Breast epithelium (tissue), 4 donors: ENCODE results near the gene CDO1. TPM values are rescaled to one million over a fixed set of nuclear protein-coding genes. Genes with fewer than 3 reads are reported as not detected.
A peak's percentile ranks its signal among the peaks of the same experiment; 100 is the strongest.

Experiments used
- DNase-seq, 2 donors: peaks; one replicate each; pipeline ENCODE4 v3.0.0-alpha.2; 2019; ENCODE audit warnings: low spot score in 2 of 2
- H3K27ac ChIP-seq, 2 donors: fragments of 200-600 bp; sonication (generic) in 1 of 2; one replicate each; pipeline ENCODE4 v1.5.1; 2016 to 2019; ENCODE audit warnings: mild to moderate bottlenecking in 1 of 2
- H3K27me3 ChIP-seq, 2 donors: fragments of 200-600 bp; sonication (generic) in 1 of 2; one replicate each; pipeline versions ENCODE4 v1.5.1 to v1.6.0; 2017 to 2019; ENCODE audit warnings: control low read depth in 1 of 2, mild to moderate bottlenecking in 1 of 2
- H3K36me3 ChIP-seq: fragments of 200-600 bp; one replicate; pipeline ENCODE4 v1.5.1; 2019
- H3K4me1 ChIP-seq, 2 donors: fragments of 200-600 bp; sonication (generic); one replicate each; pipeline ENCODE4 v1.5.1; 2016 to 2019; ENCODE audit warnings: control low read depth in 1 of 2
- H3K4me3 ChIP-seq, 3 donors: fragments of 200-600 bp; sonication (generic); 1 replicate in 2 of 3; 2 replicates in 1 of 3; pipeline ENCODE4 v1.5.1; 2016 to 2019; ENCODE audit warnings: mild to moderate bottlenecking in 3 of 3, moderate library complexity in 2 of 3
- H3K9me3 ChIP-seq, 2 donors: fragments of 200-600 bp; sonication (generic) in 1 of 2; one replicate each; pipeline ENCODE4 v1.5.1; 2016 to 2019; ENCODE audit warnings: control low read depth in 1 of 2
- POLR2A ChIP-seq: fragments of 450-650 bp; IDR thresholded peaks from one replicate; pipeline ENCODE4 v1.6.1; 2016; ENCODE audit warnings: antibody characterized with exemption, mild to moderate bottlenecking, moderate library complexity
- POLR2AphosphoS5 ChIP-seq, 3 donors: sonication (generic); formaldehyde crosslinking; IDR thresholded peaks; one replicate each; pipeline ENCODE4 v1.6.1; 2017; ENCODE audit warnings: antibody characterized with exemption in 3 of 3
- intact Hi-C: fragments of 100-400 bp; cut with DNase I; formaldehyde crosslinking; loops from one replicate; pipeline ENCODE4 v1.15.1; 2023; ENCODE audit warnings: low total_unique reads
- total RNA-seq, 3 donors: library from RNA; depleted of rRNA; stranded (reverse); fragments of >200 nt; gene quantifications; one replicate each; pipeline ENCODE4 v1.1.0, GENCODE V29; 2016
- TF ChIP-seq, protein P1 (sequence below), 3 donors: fragments of 450-650 bp; IDR thresholded peaks; one replicate each; pipeline ENCODE4 v1.5.1; 2016 to 2017; ENCODE audit warnings: antibody characterized with exemption in 3 of 3, mild to moderate bottlenecking in 3 of 3, moderate library complexity in 3 of 3

Gene CDO1
- total RNA-seq, 3 donors from 2014 or later: 47.7 to 342 (median 54.7) TPM

DNA sequence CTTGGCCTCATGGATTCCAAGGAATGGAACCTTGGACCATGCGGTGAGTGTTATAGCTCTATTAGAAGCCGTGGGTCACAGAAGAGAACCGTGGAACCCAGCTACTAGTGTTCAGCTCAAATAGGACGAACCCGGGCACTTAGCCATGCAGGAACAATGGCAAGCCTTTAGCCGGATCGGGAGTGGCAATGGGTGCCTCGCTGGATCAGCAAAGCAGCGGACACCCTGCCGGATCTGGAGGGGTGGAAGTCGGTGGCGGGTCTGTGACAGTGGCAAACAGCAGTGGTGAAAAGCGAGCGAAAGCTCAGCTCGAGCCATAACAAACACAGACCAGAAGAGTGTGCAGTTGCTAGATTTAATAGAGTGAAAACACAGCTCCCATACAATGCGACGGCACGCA is 2.4 kb upstream of the CDO1 start:
- peaks cover 4 to 28% of the 10 kb centered on the region in 2 donors for H3K27me3 ChIP-seq
- no peaks in the 10 kb centered on the region for H3K36me3 ChIP-seq
- no peak for DNase-seq
- no peak overlapping the region for H3K27ac ChIP-seq
- H3K4me1 ChIP-seq: no peaks in the 10 kb centered on the region
- no peak overlapping the region for H3K4me3 ChIP-seq
- no peaks in the 10 kb centered on the region for H3K9me3 ChIP-seq
- intact Hi-C loops: no loop called here
- TF ChIP-seq POLR2A: no peak
- TF ChIP-seq, protein P1, sequence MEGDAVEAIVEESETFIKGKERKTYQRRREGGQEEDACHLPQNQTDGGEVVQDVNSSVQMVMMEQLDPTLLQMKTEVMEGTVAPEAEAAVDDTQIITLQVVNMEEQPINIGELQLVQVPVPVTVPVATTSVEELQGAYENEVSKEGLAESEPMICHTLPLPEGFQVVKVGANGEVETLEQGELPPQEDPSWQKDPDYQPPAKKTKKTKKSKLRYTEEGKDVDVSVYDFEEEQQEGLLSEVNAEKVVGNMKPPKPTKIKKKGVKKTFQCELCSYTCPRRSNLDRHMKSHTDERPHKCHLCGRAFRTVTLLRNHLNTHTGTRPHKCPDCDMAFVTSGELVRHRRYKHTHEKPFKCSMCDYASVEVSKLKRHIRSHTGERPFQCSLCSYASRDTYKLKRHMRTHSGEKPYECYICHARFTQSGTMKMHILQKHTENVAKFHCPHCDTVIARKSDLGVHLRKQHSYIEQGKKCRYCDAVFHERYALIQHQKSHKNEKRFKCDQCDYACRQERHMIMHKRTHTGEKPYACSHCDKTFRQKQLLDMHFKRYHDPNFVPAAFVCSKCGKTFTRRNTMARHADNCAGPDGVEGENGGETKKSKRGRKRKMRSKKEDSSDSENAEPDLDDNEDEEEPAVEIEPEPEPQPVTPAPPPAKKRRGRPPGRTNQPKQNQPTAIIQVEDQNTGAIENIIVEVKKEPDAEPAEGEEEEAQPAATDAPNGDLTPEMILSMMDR (IDR thresholded peaks at IDR 0.05): no peak
- TF ChIP-seq POLR2AphosphoS5 (IDR thresholded peaks at IDR 0.05): no peak

DNA sequence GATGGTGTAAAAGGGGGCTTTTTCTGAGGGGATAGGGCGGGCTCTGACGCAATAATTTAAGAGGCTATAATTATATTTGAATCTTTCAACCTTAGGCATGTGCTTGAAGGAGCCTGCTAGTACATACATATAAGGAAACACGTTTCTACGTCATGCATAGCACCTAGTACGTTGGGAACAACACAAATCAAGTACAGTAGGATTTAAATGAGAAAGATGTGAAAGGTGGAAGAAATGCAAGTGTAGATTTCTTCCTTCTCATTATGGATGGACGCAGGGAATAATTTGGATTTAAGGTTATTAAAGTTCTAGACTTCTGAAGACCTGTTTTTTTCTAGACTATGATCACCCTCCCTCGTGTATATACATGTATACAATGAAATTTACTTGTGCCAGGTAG is 927 bp upstream of the CDO1 start:
- no peaks in the 10 kb centered on the region for H3K9me3 ChIP-seq
- intact Hi-C loops: no loop called here
- H3K36me3 ChIP-seq: no peaks in the 10 kb centered on the region
- peaks cover 4 to 28% of the 10 kb centered on the region in 2 donors for H3K27me3 ChIP-seq
- no peak overlapping the region for H3K4me3 ChIP-seq
- no peak for DNase-seq
- no peak for TF ChIP-seq POLR2AphosphoS5 (IDR thresholded peaks at IDR 0.05)
- no peak for TF ChIP-seq POLR2A
- TF ChIP-seq, protein P1 (IDR thresholded peaks at IDR 0.05): no peak
- no peak overlapping the region for H3K27ac ChIP-seq
- H3K4me1 ChIP-seq: no peaks in the 10 kb centered on the region

DNA sequence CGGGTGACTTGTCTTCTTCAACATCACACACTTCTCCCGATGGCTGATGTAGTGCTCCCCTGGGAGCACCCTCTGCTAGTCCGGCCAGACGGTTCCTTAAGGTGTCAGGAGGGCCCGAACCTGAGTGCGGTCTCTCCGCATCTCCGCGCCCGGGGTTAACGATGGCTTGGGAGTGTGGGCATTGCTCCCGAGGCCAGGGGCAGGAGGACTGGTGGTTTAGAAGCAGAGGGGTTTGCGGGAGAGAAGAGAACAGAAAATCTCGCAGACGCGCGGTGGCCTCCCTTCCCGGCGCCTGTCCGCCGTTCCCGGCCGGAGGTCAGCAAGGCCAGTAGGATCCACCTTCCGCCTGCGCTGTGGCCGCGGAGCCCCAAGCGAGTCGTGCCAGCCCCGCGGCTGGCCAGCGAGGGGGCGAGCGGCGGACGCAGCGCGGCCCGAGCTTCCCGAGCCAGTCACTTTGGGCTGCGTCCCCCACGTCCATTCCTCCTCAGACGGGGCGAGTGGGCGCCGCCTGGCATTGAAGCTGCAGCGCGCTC is 700 bp downstream of the CDO1 start:
- peak overlapping the region; percentile 79 to 92 for H3K27ac ChIP-seq
- H3K27me3 ChIP-seq: peaks cover 4 to 31% of the 10 kb centered on the region in 2 donors
- no peaks in the 10 kb centered on the region for H3K36me3 ChIP-seq
- TF ChIP-seq, protein P1 (IDR thresholded peaks at IDR 0.05): no peak
- TF ChIP-seq POLR2AphosphoS5 (IDR thresholded peaks at IDR 0.05) (no peak), POLR2A (no peak)
- H3K9me3 ChIP-seq: no peaks in the 10 kb centered on the region
- peak overlapping the region; percentile 50 to 82 (median 66) for H3K4me3 ChIP-seq
- H3K4me1 ChIP-seq: no peaks in the 10 kb centered on the region
- DNase-seq: no peak
- intact Hi-C loops: no loop called here

DNA sequence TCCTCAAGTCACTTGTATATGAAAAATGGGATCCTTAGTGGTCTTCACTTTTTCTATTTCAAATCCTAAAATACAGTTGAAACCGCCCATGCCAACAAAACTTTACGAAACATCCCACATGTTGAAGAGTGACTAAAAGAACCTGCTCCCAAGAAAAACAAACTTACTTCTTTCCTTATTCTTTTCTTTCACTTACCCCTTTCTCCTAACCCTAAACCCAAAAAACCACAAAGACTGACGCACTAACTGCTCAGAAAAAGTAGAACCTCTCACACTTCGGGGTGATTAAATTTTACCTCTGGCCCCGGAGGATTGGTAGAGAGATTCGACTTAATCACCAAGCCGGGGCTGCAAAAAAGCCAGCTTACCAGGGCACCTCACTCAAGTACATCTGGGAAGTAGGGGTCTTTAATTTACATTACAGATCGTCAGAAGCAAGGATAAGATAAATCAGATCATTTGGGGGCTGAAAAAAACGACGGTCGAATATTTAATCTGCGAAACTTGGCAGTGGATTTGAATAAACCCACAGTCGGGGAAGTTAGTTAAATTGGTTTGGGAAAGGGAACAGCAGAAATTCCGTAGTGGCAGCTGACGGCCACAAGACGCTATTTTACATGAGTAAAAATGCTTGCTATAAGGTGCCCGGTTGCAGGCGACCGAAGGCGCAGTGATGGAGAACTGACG is 1.3 kb downstream of the CDO1 start:
- H3K36me3 ChIP-seq: no peaks in the 10 kb centered on the region
- H3K4me1 ChIP-seq: no peaks in the 10 kb centered on the region
- peak overlapping the region; percentile 50 to 82 (median 66) for H3K4me3 ChIP-seq
- no peak overlapping the region for H3K27ac ChIP-seq
- TF ChIP-seq POLR2AphosphoS5 (IDR thresholded peaks at IDR 0.05): no peak
- TF ChIP-seq, protein P1 (IDR thresholded peaks at IDR 0.05): no peak
- TF ChIP-seq POLR2A: no peak
- intact Hi-C loops: no loop called here
- H3K9me3 ChIP-seq: no peaks in the 10 kb centered on the region
- no peak for DNase-seq
- peaks cover 4 to 31% of the 10 kb centered on the region in 2 donors for H3K27me3 ChIP-seq

DNA sequence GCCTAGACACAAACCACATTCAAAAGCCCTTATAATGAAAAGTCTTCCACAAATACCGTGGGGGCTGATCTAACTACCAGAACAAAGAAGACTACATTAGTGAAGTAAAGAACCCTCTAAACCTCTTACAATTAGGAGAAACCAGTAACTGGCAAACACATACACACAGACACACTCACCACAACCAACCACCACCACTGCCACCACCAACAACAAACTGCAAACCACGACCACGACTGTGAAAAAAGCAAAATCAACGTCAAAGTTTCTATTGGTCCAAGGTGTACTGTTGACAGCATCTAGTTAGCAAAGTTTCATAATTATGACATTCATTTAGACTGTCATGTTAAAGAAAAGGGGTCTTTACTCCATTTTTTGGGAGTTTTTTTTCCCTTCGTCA is 2.7 kb downstream of the CDO1 start:
- H3K9me3 ChIP-seq: no peaks in the 10 kb centered on the region
- TF ChIP-seq, protein P1 (IDR thresholded peaks at IDR 0.05): no peak
- TF ChIP-seq POLR2A: no peak
- TF ChIP-seq POLR2AphosphoS5 (IDR thresholded peaks at IDR 0.05): no peak
- H3K4me1 ChIP-seq: no peaks in the 10 kb centered on the region
- no peak for DNase-seq
- no peaks in the 10 kb centered on the region for H3K36me3 ChIP-seq
- peak overlapping the region in 2 of 3 donors; percentile 66 to 82 for H3K4me3 ChIP-seq
- H3K27ac ChIP-seq: no peak overlapping the region
- intact Hi-C loops: no loop called here
- H3K27me3 ChIP-seq: peaks cover 4 to 31% of the 10 kb centered on the region in 2 donors
